Activated effector memory CD4-positive, alpha-beta T cell treated with Interleukin-2 at 50 U/mL for 16 hours (primary cell): ENCODE measurements around the gene TMEM240.
"Not testable (repeated sequence)": the region's sequence is repeated elsewhere in the genome, so short reads cannot be mapped to it uniquely, and the experiment has no call there.

Source experiments
- DNase-seq: peaks from one replicate; pipeline ENCODE4 v3.0.0-alpha.2; 2020

Gene TMEM240

GRCh38 chr1:1539310-1540089 lies 924 bp downstream of the TMEM240 start:
- no peak for DNase-seq

DNA sequence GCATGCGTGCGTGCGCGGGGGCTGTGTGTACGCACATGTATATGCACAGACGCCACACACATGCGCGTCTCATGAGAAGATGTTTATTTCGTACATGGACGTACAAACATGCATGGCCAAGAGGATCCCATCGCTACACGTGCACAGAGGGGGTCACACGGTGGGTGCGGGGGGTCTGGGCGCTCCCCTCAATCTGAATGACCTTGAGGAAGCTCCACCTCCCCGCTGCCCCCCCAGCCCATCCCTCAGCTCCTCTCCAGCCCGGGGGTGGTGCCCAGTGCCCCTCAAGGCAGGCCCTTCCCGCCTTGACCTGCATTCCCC lies 1.5 kb downstream of the TMEM240 start:
- DNase-seq: no peak

GRCh38 chr1:1538334-1538733 lies 2.1 kb downstream of the TMEM240 start:
- no peak for DNase-seq

GRCh38 chr1:1537626-1538250 lies 2.7 kb downstream of the TMEM240 start:
- DNase-seq: no peak

DNA sequence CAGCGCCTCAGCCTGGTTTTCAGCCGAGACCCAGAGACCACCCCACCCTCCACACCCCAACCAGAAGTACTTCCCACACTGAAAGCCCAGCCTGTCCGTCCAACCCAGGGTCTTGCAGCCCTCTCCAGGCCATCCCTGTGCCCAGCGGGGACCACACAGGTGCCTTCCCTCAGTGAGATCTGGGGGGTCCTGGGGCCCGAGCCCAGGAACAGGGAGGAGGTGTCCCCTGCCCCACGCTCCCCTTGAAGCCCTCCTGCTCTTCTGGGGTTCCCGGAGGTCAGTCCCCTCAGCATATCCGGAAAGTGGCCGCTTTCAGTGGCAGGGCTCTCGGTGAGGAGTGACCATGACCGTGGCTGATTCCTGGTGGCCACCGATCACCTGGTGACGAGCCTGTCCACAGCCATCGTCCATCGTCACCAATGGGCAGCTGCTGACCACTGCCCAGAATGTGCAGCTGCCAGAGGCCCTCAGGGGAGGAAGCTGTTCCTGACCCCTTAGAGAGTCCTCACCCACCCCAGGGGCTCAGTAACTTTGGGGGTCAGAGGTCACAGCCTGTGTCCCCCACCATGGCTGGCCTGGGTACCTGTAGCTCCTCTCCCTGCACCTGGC lies 3.4 kb downstream of the TMEM240 start:
- DNase-seq: no peak

GRCh38 chr1:1536019-1536937 lies 4.1 kb downstream of the TMEM240 start:
- DNase-seq: no peak

DNA sequence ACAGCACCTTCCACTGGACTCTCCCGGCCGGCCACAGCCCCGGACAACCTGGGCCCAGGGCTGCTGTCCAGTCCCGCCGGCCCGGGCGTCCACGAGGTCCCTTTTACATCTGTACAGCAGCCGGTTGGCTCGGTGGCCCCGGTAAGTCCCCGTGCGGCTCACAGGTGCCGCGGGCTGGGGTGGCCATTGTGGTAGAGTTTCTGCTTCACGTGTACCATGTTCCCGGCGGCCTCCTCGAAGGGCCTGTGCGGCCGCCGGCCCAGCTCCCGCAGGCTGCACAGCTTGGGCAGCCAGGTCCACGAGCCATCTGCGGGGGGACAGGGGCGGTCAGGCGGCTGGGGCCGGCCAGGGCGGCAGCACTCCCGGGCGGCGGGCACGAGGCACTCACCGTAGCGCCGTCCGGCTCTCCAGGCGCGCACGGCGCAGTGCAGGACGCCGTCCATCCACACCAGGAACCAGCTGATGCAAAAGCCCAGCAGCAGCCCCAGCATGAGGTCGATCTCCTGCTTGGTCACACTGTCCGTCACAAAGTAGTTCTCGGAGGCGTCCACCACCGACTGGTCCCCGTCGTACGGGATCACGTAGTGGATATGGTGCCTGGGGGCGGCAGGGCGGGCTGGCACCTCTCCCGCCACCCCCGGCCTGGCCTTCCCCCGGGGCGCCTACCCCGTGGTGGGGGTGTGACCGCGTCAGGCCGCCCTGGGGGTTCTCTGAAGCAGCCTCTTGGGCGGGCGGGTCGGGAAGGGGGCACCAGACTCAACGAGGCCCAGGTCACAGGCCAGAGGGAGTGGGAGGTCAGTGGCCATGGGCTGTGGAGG lies 5.0 kb downstream of the TMEM240 start:
- DNase-seq: no peak

DNA sequence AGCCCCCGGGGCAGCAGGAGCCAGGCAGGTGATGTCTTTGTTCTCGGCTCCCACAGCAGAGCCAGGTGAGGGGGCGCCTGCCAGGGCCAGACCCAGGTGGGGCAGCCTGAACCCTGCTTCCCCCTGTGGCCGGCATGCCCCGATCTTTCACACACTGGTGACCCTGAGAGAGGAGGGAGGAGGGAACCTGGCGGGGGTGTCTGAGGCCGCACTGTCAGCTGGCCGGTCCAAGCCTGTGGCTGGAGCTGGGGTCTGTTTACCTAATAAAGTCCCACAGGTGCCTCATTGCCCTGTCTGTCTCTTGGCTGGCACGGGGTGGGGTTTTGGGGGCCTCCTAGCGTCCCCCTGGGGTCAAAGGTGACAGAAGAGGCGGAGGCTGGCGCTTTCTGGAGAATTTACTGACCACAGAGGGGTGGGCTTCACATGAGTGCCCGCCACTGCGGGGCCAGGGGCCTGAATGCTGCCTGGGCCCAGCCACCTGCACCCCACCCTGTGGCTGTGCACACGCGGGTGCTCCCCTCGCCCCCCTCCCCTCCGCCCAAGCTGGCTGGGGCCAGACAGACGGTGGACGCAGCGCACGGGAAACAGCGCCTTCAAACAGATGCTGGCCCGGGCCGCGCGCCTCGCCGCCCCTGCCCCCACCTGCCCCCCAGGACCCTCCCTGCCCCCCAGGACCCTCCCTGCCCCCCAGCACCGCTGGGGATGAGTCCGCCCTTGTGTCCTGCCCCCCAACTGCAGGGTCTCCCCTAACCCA lies 5.8 kb downstream of the TMEM240 start:
- no peak for DNase-seq

DNA sequence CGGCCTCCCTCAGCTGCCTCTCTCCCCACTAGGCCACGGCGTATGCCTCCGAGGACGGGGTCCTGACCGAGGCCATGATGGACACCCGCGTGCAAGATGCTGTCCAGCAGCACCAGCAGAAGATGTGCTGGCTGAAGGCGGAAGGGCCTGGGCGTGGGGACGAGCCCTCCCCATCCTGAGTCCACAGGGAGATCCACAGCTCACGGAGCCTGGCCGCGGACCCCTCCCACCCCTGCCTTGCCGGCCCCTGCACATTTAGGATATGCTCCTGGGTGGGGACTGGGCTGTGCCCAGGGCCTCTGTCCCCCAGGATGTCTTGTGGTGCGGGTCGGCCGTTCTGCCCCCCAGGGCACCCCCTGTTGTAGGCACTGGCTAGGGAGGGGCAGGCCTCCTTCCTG lies 6.5 kb downstream of the TMEM240 start:
- DNase-seq: not testable (repeated sequence)

GRCh38 chr1:1533176-1533893 lies 7.1 kb downstream of the TMEM240 start:
- DNase-seq: not testable (repeated sequence)

DNA sequence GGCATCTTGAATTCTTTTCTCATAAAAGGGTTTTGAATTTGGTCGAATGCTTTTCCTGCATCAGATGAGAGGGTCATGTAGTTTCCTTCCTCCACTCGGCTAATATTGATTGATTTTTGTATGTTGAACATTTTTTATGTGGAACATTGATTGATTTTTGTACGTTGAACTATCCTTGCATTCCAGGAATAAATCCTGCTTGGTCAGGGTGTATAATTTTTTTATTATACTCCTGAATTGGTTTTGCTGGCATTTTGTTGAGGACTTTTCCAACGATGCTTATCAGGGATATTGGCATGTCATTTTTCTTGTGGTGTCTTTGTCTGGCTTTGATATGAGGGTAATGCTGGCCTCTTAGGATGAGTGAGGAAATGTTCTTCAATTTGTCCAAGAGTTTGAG lies 8.5 kb downstream of the TMEM240 start:
- DNase-seq: no peak

GRCh38 chr1:1529936-1530335 lies 10.5 kb downstream of the TMEM240 start:
- DNase-seq: no peak

DNA sequence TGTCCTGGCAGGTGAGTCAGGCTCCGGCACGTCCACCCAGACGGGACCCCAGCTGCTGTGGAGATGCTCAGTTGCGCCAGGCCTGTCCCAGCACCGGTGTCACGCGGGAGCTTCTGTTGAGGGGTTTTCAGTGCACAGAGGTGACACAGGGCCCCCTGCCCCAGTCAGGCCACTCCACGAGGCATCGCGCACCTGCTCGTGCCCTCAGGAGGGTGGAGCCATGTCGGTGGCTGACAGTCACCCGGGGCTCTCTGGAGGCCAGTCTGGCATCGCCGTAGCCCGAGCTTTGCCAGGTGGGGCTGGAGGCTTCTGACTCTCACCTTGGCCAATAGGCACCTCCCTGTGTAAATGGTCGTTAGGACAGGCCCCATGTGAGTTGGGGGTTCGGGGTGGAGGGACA lies 11.1 kb downstream of the TMEM240 start:
- DNase-seq: no peak

DNA sequence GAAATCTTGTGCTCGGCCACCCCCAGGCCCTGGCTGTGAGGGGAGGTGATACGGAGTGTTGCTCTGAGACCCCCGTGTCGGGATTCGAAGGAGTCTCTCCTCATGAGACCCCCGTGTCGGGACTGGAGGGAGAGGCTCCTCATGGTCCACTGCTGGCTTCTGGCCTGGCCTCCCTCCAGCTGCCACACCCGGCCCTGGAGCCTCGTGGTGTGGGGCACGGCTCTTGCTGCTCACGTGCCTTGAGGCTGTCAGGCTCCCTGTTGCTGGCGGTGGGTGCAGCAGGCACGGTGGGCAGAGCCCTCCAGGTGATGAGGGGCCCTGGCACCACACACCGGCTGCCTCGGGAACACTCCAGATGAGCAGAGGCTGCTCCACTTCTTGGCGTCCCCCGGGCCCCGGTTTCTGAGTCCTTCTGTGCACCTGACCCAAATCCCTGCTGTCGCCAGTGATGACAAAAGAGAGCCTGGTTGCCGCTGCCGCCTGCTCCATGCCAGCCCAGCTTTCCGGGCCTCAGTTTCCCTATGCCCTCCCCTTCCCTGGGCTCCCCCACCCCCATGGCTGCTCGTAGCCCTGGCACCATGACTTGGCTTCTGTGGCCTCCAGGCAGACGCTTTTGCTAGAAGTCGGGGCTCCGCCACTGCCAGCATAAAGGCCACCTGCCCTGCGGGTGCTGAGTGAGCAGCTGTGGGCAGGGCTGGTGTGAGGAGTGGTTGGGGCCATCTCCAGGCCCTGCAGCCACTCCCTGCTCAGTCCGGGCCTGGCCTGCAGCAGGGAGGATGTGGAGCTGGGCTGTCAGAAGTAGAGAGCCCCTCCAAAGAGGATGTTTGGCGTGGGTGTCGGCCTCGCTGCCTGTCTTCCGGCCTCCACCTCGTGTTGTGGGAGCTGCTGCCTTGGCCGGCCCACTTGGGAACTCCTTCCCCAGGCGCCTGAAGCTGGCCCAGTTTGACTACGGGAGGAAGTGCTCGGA lies 11.8 kb downstream of the TMEM240 start:
- no peak for DNase-seq

GRCh38 chr1:1527092-1527816 lies 13.2 kb downstream of the TMEM240 start:
- DNase-seq: no peak

DNA sequence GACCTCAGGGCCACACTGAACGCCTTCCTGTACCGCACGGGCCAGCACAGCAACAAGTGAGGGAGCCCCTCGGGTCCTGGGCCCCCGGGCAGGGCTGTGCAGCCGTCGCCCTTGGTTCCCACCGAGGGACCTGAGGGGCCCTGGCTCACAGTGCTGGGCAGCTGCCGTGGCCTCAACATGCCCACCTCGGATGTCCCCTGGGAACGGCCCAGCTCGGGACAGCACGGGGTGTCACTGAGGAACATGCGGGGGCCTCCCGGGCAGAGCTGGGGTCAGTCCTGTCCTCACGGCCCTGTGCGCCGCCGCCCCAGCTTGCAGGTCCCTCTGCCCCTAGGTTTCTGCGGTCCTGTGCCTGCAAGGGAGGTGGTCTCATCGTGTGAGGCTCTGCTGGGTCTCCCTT lies 13.9 kb downstream of the TMEM240 start:
- DNase-seq: not testable (repeated sequence)

DNA sequence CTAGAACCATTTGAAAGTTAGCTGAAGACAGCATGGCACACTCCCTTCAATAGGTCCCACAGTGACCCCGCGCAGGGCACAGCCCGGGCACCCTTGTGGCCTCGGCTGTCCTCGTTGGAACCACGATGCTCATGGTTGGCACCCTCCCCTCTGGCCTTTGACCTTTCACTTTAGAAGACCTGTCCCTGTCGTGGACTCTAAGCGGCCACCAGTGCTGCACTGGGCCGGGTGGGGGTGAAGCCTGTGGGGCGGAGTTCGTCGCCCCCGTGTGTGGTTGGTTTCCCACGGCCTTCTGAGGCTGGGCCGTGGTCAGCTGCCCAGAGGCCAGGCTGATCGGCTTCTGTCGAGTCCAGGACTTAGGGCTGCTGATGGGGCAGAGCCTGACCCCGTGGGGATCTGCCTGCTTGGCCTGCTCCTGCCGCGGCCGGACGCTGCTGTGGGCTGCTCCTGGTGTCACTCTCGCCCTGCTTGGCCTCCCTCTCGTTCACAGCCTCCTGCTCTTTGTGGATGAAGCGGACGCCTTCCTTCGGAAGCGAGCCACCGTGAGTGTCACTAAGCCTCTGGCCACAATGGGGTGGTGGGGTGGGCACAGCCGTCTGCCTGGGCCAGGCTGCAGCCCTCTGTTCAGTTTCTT lies 15.6 kb downstream of the TMEM240 start:
- not testable (repeated sequence) for DNase-seq

GRCh38 chr1:1523651-1524050 lies 16.8 kb downstream of the TMEM240 start:
- DNase-seq: not testable (repeated sequence)
